ENCODE data around the gene MRPL12.

MRPL12 gene

GRCh38 chr17:81720267-81721071, 17.3 kb downstream of the MRPL12 start:
- H3K4me3 ChIP-seq (ENCODE audit: low read depth, low read length), result no peak overlapping the region
- TF ChIP-seq, protein P1, sequence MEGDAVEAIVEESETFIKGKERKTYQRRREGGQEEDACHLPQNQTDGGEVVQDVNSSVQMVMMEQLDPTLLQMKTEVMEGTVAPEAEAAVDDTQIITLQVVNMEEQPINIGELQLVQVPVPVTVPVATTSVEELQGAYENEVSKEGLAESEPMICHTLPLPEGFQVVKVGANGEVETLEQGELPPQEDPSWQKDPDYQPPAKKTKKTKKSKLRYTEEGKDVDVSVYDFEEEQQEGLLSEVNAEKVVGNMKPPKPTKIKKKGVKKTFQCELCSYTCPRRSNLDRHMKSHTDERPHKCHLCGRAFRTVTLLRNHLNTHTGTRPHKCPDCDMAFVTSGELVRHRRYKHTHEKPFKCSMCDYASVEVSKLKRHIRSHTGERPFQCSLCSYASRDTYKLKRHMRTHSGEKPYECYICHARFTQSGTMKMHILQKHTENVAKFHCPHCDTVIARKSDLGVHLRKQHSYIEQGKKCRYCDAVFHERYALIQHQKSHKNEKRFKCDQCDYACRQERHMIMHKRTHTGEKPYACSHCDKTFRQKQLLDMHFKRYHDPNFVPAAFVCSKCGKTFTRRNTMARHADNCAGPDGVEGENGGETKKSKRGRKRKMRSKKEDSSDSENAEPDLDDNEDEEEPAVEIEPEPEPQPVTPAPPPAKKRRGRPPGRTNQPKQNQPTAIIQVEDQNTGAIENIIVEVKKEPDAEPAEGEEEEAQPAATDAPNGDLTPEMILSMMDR (IDR thresholded peaks at IDR 0.05; ENCODE audit: low read depth, low read length), result no peak

- no peak overlapping the region for H3K4me3 ChIP-seq (ENCODE audit: low read depth, low read length)
- TF ChIP-seq, protein P1 (IDR thresholded peaks at IDR 0.05; ENCODE audit: low read depth, low read length), result no peak
These were observed 19.3 kb downstream of the MRPL12 start for GRCh38 chr17:81722184-81723120.

DNA sequence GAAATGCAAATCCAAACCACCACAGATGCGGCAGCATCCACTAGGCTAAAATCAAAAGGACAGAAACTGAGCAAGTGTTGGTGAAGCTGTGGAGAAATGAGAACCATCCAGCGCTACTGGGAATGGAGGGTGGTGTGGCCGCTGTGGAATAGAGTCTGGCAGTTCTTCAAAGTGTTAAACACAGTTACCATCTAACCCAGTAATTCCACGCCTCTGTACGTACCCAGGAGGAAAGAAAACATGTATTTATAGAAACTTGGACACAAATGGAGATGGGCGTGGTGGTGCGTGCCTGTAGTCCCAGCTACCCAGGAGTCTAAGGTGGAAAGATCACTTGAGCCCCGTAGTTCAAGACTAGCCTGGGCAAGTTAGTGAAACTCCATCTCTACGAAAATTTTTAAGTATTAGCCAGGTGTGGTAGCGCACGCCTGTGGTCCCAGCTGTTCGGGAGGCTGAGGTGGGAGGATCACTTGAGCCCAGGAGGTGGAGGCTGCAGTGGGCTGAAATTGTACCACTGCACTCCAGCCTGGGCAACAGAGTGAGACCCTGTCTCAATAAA, 20.6 kb downstream of the MRPL12 start:
- no peak overlapping the region for H3K4me3 ChIP-seq (ENCODE audit: low read depth, low read length)
- TF ChIP-seq, protein P1 (IDR thresholded peaks at IDR 0.05; ENCODE audit: low read depth, low read length), result no peak

- TF ChIP-seq, protein P1 (IDR thresholded peaks at IDR 0.05; ENCODE audit: low read depth, low read length), result no peak
- H3K4me3 ChIP-seq (ENCODE audit: low read depth, low read length), result no peak overlapping the region
These were observed 22.3 kb downstream of the MRPL12 start for GRCh38 chr17:81725439-81725838.

- TF ChIP-seq, protein P1 (IDR thresholded peaks at IDR 0.05; ENCODE audit: low read depth, low read length), result no peak
- no peak overlapping the region for H3K4me3 ChIP-seq (ENCODE audit: low read depth, low read length)
These were observed 22.8 kb downstream of the MRPL12 start for GRCh38 chr17:81726004-81726403.

DNA sequence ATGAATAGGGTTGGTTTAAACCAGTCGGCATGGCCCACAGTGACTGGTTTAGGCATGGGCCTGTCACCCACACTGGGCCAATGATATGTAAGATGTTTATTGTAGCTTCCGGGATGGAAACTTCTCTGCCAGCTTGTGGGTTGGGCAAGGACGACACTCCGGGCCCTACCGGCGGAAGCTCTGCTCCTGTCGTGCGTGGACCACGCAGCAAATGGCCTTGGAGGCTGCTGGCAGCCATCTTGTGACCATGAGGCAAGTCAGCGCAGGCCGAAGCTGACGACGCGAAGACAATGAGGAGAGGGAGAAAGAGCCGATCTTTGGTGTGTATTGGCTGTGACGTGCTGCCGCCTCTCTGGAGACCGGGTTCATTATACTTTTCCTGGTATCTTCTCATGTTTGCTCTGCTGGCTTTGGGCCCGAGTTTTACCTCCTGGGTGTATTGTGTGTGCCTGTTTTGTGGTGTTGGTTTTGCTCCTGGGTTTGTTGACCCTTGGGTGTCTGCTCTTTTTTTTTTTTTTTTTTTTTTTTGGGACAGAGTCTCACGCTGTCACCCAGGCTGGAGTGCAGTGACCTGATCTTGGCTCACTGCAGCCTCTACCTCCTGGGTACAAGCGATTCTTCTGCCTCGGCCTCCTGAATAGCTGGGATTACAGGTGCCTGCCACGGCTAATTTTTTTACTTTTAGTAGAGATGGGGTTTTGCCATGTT, 24.3 kb downstream of the MRPL12 start:
- no peak overlapping the region for H3K4me3 ChIP-seq (ENCODE audit: low read depth, low read length)
- TF ChIP-seq, protein P1 (IDR thresholded peaks at IDR 0.05; ENCODE audit: low read depth, low read length), result no peak
